KMS-11 (cell line): ENCODE data around the gene ANKIB1.

Experiments used
- H2AFZ ChIP-seq: fragments of 200-600 bp; sonication (generic); 2 replicates; pipeline ENCODE4 v1.6.1; 2016; ENCODE audit warnings: antibody characterized with exemption, mixed run types, low read depth
- H3K27ac ChIP-seq: fragments of 200-600 bp; sonication (generic); 2 replicates; pipeline ENCODE4 v1.6.1; 2016; ENCODE audit warnings: mild to moderate bottlenecking, mixed run types
- H3K27me3 ChIP-seq: fragments of 200-600 bp; sonication (generic); 2 replicates; pipeline ENCODE4 v1.6.1; 2017; ENCODE audit warnings: mild to moderate bottlenecking, low read depth, mixed run types, moderate library complexity; ENCODE audit not compliant: insufficient read depth
- H3K36me3 ChIP-seq: fragments of 200-600 bp; sonication (generic); 2 replicates; pipeline ENCODE4 v1.6.1; 2017; ENCODE audit warnings: mild to moderate bottlenecking, mixed run types; ENCODE audit not compliant: insufficient read depth
- H3K4me1 ChIP-seq: fragments of 200-600 bp; sonication (generic); 2 replicates; pipeline ENCODE4 v1.6.1; 2016; ENCODE audit warnings: mild to moderate bottlenecking, low read depth, mixed run types; ENCODE audit not compliant: poor library complexity, severe bottlenecking
- H3K4me2 ChIP-seq: fragments of 200-600 bp; sonication (generic); 2 replicates; pipeline ENCODE4 v1.7.0; 2016; ENCODE audit warnings: mild to moderate bottlenecking, mixed run types
- H3K4me3 ChIP-seq: fragments of 200-600 bp; sonication (generic); IDR thresholded peaks from 2 replicates; pipeline ENCODE4 v1.6.1; 2017; ENCODE audit warnings: low read depth, low read length, mixed read lengths; ENCODE audit not compliant: insufficient read depth
- H3K79me2 ChIP-seq: fragments of 200-600 bp; sonication (generic); 2 replicates; pipeline ENCODE4 v1.6.1; 2016; ENCODE audit warnings: low read depth, mixed run types; ENCODE audit not compliant: insufficient read depth
- H3K9ac ChIP-seq: fragments of 200-600 bp; sonication (generic); 2 replicates; pipeline ENCODE4 v1.6.1; 2016; ENCODE audit warnings: mild to moderate bottlenecking, mixed run types
- H4K20me1 ChIP-seq: fragments of 200-600 bp; sonication (generic); 2 replicates; pipeline ENCODE4 v1.6.1; 2016; ENCODE audit warnings: mild to moderate bottlenecking, mixed run types; ENCODE audit not compliant: insufficient read depth
- TF ChIP-seq, protein P1 (sequence below): fragments of 200-600 bp; sonication (generic); conservative IDR thresholded peaks from 2 replicates; pipeline ENCODE4 v1.6.1; 2017; ENCODE audit warnings: low read depth, mild to moderate bottlenecking, antibody characterized with exemption, low read length, moderate library complexity, mixed read lengths

Gene ANKIB1

DNA sequence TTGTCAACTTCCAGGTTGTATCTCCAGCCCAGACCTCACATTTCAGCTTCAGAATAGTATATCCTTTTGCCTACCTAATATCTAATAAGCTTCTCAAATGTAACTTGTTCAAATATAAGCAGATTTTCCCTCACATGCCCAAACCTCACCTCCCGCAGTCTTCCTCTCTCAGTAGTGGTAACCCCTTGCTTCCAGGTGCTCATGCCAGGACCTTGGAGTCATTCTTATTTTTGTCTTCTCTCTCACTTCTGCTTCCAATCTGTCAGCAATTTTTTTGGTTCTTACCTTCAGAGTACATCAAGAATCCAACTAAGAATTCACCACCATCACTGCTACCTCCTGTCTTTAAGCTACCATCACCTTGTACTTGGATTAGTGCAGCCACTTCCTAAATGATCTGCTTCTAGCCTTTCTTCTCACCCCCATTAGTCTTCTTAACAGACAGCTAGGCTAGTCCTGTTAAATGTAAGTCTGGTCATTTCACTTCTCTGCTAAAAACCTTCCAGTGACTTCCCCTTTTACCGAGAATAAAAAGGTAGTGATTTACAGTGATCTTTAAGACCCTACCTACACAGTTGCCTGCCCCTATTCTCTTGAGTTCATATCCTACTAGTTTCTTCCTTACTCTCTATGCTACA, 14.0 kb downstream of the ANKIB1 start:
- Histone ChIP-seq H3K79me2 (peaks cover 29% of the 10 kb centered on the region; the same call in 1 of the 2 replicates), H2AFZ (no peak overlapping the region), H3K4me3 (no peak overlapping the region), H3K9ac (no peak overlapping the region), H3K36me3 (no peaks in the 10 kb centered on the region), H3K4me2 (no peak overlapping the region), H4K20me1 (no peaks in the 10 kb centered on the region; the same call in 1 of the 2 replicates), H3K27me3 (no peaks in the 10 kb centered on the region), H3K4me1 (peaks cover 9% of the 10 kb centered on the region), H3K27ac (no peak overlapping the region)
- TF ChIP-seq, protein P1, sequence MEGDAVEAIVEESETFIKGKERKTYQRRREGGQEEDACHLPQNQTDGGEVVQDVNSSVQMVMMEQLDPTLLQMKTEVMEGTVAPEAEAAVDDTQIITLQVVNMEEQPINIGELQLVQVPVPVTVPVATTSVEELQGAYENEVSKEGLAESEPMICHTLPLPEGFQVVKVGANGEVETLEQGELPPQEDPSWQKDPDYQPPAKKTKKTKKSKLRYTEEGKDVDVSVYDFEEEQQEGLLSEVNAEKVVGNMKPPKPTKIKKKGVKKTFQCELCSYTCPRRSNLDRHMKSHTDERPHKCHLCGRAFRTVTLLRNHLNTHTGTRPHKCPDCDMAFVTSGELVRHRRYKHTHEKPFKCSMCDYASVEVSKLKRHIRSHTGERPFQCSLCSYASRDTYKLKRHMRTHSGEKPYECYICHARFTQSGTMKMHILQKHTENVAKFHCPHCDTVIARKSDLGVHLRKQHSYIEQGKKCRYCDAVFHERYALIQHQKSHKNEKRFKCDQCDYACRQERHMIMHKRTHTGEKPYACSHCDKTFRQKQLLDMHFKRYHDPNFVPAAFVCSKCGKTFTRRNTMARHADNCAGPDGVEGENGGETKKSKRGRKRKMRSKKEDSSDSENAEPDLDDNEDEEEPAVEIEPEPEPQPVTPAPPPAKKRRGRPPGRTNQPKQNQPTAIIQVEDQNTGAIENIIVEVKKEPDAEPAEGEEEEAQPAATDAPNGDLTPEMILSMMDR = no peak

DNA sequence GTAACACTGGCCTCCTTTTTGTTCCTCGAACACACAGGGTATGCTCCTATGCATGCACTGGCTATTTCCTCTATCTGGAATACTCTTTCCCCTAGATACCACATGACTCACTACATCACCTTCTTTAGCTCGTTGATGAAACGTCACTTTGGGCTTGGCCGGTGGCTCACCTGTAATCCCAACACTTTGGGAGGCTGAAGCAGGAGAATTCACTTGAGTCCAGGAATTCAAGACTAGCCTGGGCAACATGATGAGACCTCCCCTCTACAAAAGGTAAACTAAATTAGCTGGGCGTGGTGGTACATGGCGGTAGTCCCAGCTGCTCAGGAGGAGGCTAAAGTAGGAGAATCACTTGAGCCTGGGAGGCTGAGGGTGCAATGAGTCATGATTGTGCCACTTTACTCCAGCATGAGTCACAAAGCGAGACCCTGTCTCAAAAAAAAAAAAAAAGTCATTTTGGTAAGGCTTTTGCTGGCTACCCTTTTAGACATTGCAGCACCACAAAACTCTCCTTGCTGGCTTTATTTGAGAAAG, 14.5 kb downstream of the ANKIB1 start:
- H3K9ac ChIP-seq = no peak overlapping the region
- H3K4me2 ChIP-seq = no peak overlapping the region
- H3K4me3 ChIP-seq = no peak overlapping the region
- H3K4me1 ChIP-seq = peaks cover 4% of the 10 kb centered on the region
- no peak overlapping the region for H2AFZ ChIP-seq
- no peaks in the 10 kb centered on the region for H3K36me3 ChIP-seq
- H4K20me1 ChIP-seq = no peaks in the 10 kb centered on the region
- TF ChIP-seq, protein P1 = no peak
- peaks cover 26% of the 10 kb centered on the region; the same call in 1 of the 2 replicates for H3K79me2 ChIP-seq
- no peaks in the 10 kb centered on the region for H3K27me3 ChIP-seq
- no peak overlapping the region for H3K27ac ChIP-seq

DNA sequence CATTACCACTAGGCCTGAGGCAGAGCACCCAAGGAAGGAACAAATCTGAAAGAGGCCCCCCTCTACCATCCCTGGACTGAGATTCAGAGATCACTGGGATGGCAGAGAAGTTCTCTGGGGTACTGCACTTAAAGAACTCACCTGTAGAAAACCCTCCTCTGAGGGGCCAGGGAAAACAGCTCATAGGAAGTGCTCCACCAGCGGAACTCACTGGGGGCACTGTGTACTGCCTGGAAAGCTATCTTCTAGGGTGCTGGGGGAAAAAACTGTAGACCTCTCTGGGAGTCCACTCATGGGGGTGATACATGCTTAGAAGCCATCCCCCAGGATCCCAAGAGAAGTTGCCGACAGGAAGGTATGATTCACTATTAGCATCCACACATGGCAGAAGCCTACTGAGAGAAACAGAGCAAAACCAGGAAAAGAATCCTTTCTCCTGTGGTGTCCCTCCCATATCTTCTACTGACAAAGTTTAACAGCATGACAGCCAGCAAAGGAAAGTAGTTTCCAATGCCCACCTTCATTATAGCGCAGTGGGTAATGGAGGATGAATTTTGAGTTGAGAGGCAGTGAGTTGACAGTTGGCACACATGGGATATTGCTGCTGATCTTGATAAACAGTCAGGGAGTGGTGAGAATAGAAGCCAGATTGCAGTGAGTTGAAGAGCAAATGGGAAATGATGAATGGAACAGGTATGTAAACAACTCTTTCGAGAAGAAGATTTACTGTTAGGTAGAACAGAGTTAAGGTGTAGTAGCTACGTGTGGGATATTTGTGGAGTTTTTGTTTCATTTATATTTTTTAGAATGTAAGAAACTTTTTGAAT, 20.9 kb downstream of the ANKIB1 start:
- Histone ChIP-seq H3K4me3 (no peak overlapping the region), H4K20me1 (no peaks in the 10 kb centered on the region), H3K4me2 (no peak overlapping the region), H3K36me3 (no peaks in the 10 kb centered on the region), H3K9ac (no peak overlapping the region), H3K27ac (no peak overlapping the region), H3K27me3 (no peaks in the 10 kb centered on the region), H3K4me1 (no peaks in the 10 kb centered on the region), H2AFZ (no peak overlapping the region), H3K79me2 (peaks cover 6% of the 10 kb centered on the region; the same call in 1 of the 2 replicates)
- TF ChIP-seq, protein P1 = no peak

DNA sequence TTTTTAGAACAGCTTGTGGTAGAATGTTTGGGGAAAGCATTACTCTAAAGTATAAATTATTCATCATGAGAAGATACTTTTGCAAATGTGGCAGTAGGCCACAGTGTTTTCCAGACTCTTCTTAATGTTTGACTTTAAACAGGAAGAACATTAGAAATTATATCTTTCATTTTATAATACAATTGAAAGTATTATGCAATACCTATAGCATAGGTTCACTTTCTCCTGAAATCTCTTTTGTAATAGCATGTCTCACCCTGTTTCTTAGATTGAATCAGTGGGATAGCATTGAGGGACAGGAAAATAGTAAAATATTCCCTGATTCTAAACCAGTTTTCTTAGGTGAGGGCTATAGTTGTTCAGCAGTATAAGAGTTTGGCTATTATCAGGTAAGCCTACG, 23.1 kb downstream of the ANKIB1 start:
- Histone ChIP-seq H3K27ac (no peak overlapping the region), H3K9ac (no peak overlapping the region), H3K79me2 (no peaks in the 10 kb centered on the region; the same call in 1 of the 2 replicates), H3K36me3 (no peaks in the 10 kb centered on the region), H3K4me1 (no peaks in the 10 kb centered on the region), H3K4me3 (no peak overlapping the region), H3K4me2 (no peak overlapping the region), H3K27me3 (no peaks in the 10 kb centered on the region), H2AFZ (no peak overlapping the region), H4K20me1 (no peaks in the 10 kb centered on the region)
- TF ChIP-seq, protein P1 = no peak
